ENCODE data around the gene TMEM233.
"Not testable (repeated sequence)": the region's sequence is repeated elsewhere in the genome, so short reads cannot be mapped to it uniquely, and the experiment has no call there.

The TMEM233 gene

GRCh38 chr12:119592232-119592631 is 1.3 kb upstream of the TMEM233 start:
- no peaks in the 10 kb centered on the region for H3K9me3 ChIP-seq
- in situ Hi-C loops (cut with MboI; ENCODE audit: low sequenced_read_pairs) = no loop called here
- no peaks in the 10 kb centered on the region for H3K36me3 ChIP-seq (replicated peaks)
- no peak for DNase-seq (ENCODE audit: low spot score in 2 of 2)
- H3K4me3 ChIP-seq = no peak overlapping the region
- peaks cover 35% of the 10 kb centered on the region for H3K27me3 ChIP-seq (ENCODE audit: low read depth)
- H3K4me1 ChIP-seq = no peaks in the 10 kb centered on the region

GRCh38 chr12:119594399-119594730 is 791 bp downstream of the TMEM233 start:
- Histone ChIP-seq H3K36me3 (replicated peaks) (no peaks in the 10 kb centered on the region), H3K9me3 (no peaks in the 10 kb centered on the region), H3K4me3 (no peak overlapping the region), H3K27me3 (ENCODE audit: low read depth) (peaks cover 35% of the 10 kb centered on the region), H3K4me1 (no peaks in the 10 kb centered on the region)
- no peak for DNase-seq (ENCODE audit: low spot score in 2 of 2)
- in situ Hi-C loops (cut with MboI; ENCODE audit: low sequenced_read_pairs) = no loop called here

- no peak overlapping the region for H3K4me3 ChIP-seq
- in situ Hi-C loops (cut with MboI; ENCODE audit: low sequenced_read_pairs) = no loop called here
- no peaks in the 10 kb centered on the region for H3K4me1 ChIP-seq
- no peaks in the 10 kb centered on the region for H3K36me3 ChIP-seq (replicated peaks)
- H3K27me3 ChIP-seq (ENCODE audit: low read depth) = peaks cover 35% of the 10 kb centered on the region
- DNase-seq (ENCODE audit: low spot score in 2 of 2) = no peak
- no peaks in the 10 kb centered on the region for H3K9me3 ChIP-seq
Observed at GRCh38 chr12:119594772-119595445, 1.3 kb downstream of the TMEM233 start.

GRCh38 chr12:119598159-119598558 is 4.6 kb downstream of the TMEM233 start:
- Histone ChIP-seq H3K4me3 (no peak overlapping the region), H3K36me3 (replicated peaks) (no peaks in the 10 kb centered on the region), H3K9me3 (no peaks in the 10 kb centered on the region), H3K27me3 (ENCODE audit: low read depth) (peaks cover 24% of the 10 kb centered on the region), H3K4me1 (no peaks in the 10 kb centered on the region)
- DNase-seq (ENCODE audit: low spot score in 2 of 2) = no peak
- in situ Hi-C loops (cut with MboI; ENCODE audit: low sequenced_read_pairs) = no loop called here

- Histone ChIP-seq H3K36me3 (replicated peaks) (no peaks in the 10 kb centered on the region), H3K27me3 (ENCODE audit: low read depth) (no peaks in the 10 kb centered on the region), H3K4me3 (no peak overlapping the region), H3K9me3 (no peaks in the 10 kb centered on the region), H3K4me1 (no peaks in the 10 kb centered on the region)
- in situ Hi-C loops (cut with MboI; ENCODE audit: low sequenced_read_pairs) = no loop called here
- DNase-seq (ENCODE audit: low spot score in 2 of 2) = no peak
Observed at GRCh38 chr12:119601877-119602733, 8.5 kb downstream of the TMEM233 start.

GRCh38 chr12:119602734-119603094 is 9.1 kb downstream of the TMEM233 start:
- Histone ChIP-seq H3K4me1 (no peaks in the 10 kb centered on the region), H3K4me3 (no peak overlapping the region), H3K36me3 (replicated peaks) (no peaks in the 10 kb centered on the region), H3K27me3 (ENCODE audit: low read depth) (no peaks in the 10 kb centered on the region), H3K9me3 (no peaks in the 10 kb centered on the region)
- in situ Hi-C loops (cut with MboI; ENCODE audit: low sequenced_read_pairs) = no loop called here
- DNase-seq (ENCODE audit: low spot score in 2 of 2) = no peak

GRCh38 chr12:119603767-119604166 is 10.2 kb downstream of the TMEM233 start:
- no peaks in the 10 kb centered on the region for H3K4me1 ChIP-seq
- H3K27me3 ChIP-seq (ENCODE audit: low read depth) = no peaks in the 10 kb centered on the region
- H3K4me3 ChIP-seq = no peak overlapping the region
- DNase-seq (ENCODE audit: low spot score in 2 of 2) = no peak
- in situ Hi-C loops (cut with MboI; ENCODE audit: low sequenced_read_pairs) = no loop called here
- no peaks in the 10 kb centered on the region; the same call in 1 of the 2 replicates for H3K9me3 ChIP-seq
- H3K36me3 ChIP-seq (replicated peaks) = no peaks in the 10 kb centered on the region

GRCh38 chr12:119609358-119609757 is 15.8 kb downstream of the TMEM233 start:
- H3K36me3 ChIP-seq (replicated peaks) = no peaks in the 10 kb centered on the region
- H3K4me1 ChIP-seq = no peaks in the 10 kb centered on the region
- no peak for DNase-seq (ENCODE audit: low spot score in 2 of 2)
- in situ Hi-C loops (cut with MboI; ENCODE audit: low sequenced_read_pairs) = no loop called here
- H3K4me3 ChIP-seq = no peak overlapping the region
- no peaks in the 10 kb centered on the region; the same call in 1 of the 2 replicates for H3K9me3 ChIP-seq
- H3K27me3 ChIP-seq (ENCODE audit: low read depth) = no peaks in the 10 kb centered on the region

GRCh38 chr12:119613319-119613936 is 19.9 kb downstream of the TMEM233 start:
- in situ Hi-C loops (cut with MboI; ENCODE audit: low sequenced_read_pairs) = no loop called here
- Histone ChIP-seq H3K4me1 (no peaks in the 10 kb centered on the region), H3K9me3 (no peaks in the 10 kb centered on the region; the same call in 1 of the 2 replicates), H3K4me3 (no peak overlapping the region), H3K27me3 (ENCODE audit: low read depth) (no peaks in the 10 kb centered on the region), H3K36me3 (replicated peaks) (no peaks in the 10 kb centered on the region)
- DNase-seq (ENCODE audit: low spot score in 2 of 2) = no peak

GRCh38 chr12:119614705-119615104 is 21.1 kb downstream of the TMEM233 start:
- Histone ChIP-seq H3K4me1 (no peaks in the 10 kb centered on the region), H3K4me3 (no peak overlapping the region), H3K9me3 (no peaks in the 10 kb centered on the region), H3K27me3 (ENCODE audit: low read depth) (no peaks in the 10 kb centered on the region), H3K36me3 (replicated peaks) (no peaks in the 10 kb centered on the region)
- DNase-seq (ENCODE audit: low spot score in 2 of 2) = no peak
- in situ Hi-C loops (cut with MboI; ENCODE audit: low sequenced_read_pairs) = no loop called here

- Histone ChIP-seq H3K27me3 (ENCODE audit: low read depth) (no peaks in the 10 kb centered on the region), H3K9me3 (no peaks in the 10 kb centered on the region), H3K36me3 (replicated peaks) (no peaks in the 10 kb centered on the region), H3K4me3 (no peak overlapping the region), H3K4me1 (no peaks in the 10 kb centered on the region)
- DNase-seq (ENCODE audit: low spot score in 2 of 2) = no peak
- in situ Hi-C loops (cut with MboI; ENCODE audit: low sequenced_read_pairs) = no loop called here
Observed at GRCh38 chr12:119615518-119616475, 22.2 kb downstream of the TMEM233 start.

- H3K9me3 ChIP-seq; H3K4me1 ChIP-seq; in situ Hi-C loops (cut with MboI; ENCODE audit: low sequenced_read_pairs); H3K4me3 ChIP-seq; H3K27me3 ChIP-seq (ENCODE audit: low read depth); DNase-seq (ENCODE audit: low spot score in 2 of 2); H3K36me3 ChIP-seq (replicated peaks): not testable (repeated sequence)
Observed at GRCh38 chr12:119618328-119618896, 24.8 kb downstream of the TMEM233 start.

- Histone ChIP-seq H3K9me3 (no peaks in the 10 kb centered on the region), H3K4me3 (no peak overlapping the region), H3K4me1 (no peaks in the 10 kb centered on the region), H3K36me3 (replicated peaks) (no peaks in the 10 kb centered on the region), H3K27me3 (ENCODE audit: low read depth) (0 out of 2 replicates have a peak, but pooled peaks cover 3% of the 10 kb centered on the region)
- in situ Hi-C loops (cut with MboI; ENCODE audit: low sequenced_read_pairs) = no loop called here
- DNase-seq (ENCODE audit: low spot score in 2 of 2) = no peak
Observed at GRCh38 chr12:119620490-119620889, 26.9 kb downstream of the TMEM233 start.
